ENCODE data around the gene MITF.

MITF gene

DNA sequence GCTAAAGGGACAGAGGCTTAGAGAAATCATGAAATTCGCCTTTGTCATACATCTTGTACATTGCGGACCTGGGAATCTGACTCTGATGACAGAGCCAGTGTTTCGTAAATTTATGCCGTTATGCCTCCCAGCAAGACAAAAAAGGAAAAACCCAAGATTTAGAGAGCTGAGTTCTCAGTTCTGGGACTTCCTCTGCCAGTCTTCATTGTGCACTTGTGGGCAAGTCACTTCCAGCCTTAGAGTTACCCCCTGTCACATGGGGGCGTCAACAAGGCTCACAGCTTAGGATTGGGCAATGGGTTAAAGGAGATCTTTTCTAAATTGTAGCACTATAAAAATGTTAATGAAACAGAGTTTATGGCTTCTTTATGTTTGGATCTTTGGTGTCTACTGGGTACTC, 41.9 kb upstream of the MITF start:
- TF ChIP-seq EZH2 (IDR thresholded peaks at IDR 0.05; ENCODE audit: borderline replicate concordance, low read length) = no peak
- TF ChIP-seq, protein P1, sequence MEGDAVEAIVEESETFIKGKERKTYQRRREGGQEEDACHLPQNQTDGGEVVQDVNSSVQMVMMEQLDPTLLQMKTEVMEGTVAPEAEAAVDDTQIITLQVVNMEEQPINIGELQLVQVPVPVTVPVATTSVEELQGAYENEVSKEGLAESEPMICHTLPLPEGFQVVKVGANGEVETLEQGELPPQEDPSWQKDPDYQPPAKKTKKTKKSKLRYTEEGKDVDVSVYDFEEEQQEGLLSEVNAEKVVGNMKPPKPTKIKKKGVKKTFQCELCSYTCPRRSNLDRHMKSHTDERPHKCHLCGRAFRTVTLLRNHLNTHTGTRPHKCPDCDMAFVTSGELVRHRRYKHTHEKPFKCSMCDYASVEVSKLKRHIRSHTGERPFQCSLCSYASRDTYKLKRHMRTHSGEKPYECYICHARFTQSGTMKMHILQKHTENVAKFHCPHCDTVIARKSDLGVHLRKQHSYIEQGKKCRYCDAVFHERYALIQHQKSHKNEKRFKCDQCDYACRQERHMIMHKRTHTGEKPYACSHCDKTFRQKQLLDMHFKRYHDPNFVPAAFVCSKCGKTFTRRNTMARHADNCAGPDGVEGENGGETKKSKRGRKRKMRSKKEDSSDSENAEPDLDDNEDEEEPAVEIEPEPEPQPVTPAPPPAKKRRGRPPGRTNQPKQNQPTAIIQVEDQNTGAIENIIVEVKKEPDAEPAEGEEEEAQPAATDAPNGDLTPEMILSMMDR (IDR thresholded peaks at IDR 0.05; ENCODE audit: low read length) = no peak
- Histone ChIP-seq H3K9ac (ENCODE audit: low read length) (no peak overlapping the region), H3K27ac (ENCODE audit: low read depth, low read length, poor library complexity, severe bottlenecking) (no peak overlapping the region), H3K79me2 (ENCODE audit: insufficient read depth, low read length) (no peaks in the 10 kb centered on the region), H3K4me3 (ENCODE audit: low read depth, low read length, poor library complexity, severe bottlenecking) (no peak overlapping the region), H3F3A (ENCODE audit: insufficient read depth, low read length) (no peaks in the 10 kb centered on the region), H3K9me2 (ENCODE audit: low read depth, low read length) (no peaks in the 10 kb centered on the region), H3K4me1 (ENCODE audit: insufficient read depth, low read length, severe bottlenecking) (no peaks in the 10 kb centered on the region), H3K4me2 (ENCODE audit: low read length) (no peak overlapping the region), H3K9me3 (ENCODE audit: low read length) (no peaks in the 10 kb centered on the region), H3K27me3 (ENCODE audit: insufficient read depth, low read length) (no peaks in the 10 kb centered on the region), H4K20me1 (ENCODE audit: insufficient read depth, low read length) (no peaks in the 10 kb centered on the region), H2AFZ (ENCODE audit: low read length) (no peak overlapping the region), H3K36me3 (ENCODE audit: insufficient read depth, low read length) (no peaks in the 10 kb centered on the region)

DNA sequence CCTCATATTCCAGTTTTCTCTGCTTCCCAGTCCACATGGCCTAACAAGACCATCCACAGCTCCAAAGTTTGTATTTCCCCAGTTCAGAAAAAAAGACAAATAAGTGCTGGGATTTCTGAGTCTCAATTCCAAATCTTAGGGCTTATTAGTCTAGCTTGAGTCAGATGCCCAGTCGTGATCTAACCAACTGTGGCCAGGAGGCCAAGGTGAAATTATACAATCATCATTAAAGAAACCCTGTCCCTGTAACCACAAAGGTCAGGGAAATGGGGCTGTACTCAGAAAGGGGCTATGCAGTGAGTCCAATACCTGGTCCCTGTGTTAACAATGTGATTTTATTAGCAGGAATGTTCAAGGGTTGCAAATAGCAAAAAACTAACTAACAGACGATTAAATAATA, 40.5 kb upstream of the MITF start:
- Histone ChIP-seq H3K36me3 (ENCODE audit: insufficient read depth, low read length) (no peaks in the 10 kb centered on the region), H3K4me1 (ENCODE audit: insufficient read depth, low read length, severe bottlenecking) (no peaks in the 10 kb centered on the region), H3K4me2 (ENCODE audit: low read length) (no peak overlapping the region), H4K20me1 (ENCODE audit: insufficient read depth, low read length) (no peaks in the 10 kb centered on the region), H3K9ac (ENCODE audit: low read length) (no peak overlapping the region), H3F3A (ENCODE audit: insufficient read depth, low read length) (no peaks in the 10 kb centered on the region), H3K27me3 (ENCODE audit: insufficient read depth, low read length) (no peaks in the 10 kb centered on the region), H3K79me2 (ENCODE audit: insufficient read depth, low read length) (no peaks in the 10 kb centered on the region), H3K27ac (ENCODE audit: low read depth, low read length, poor library complexity, severe bottlenecking) (no peak overlapping the region), H3K4me3 (ENCODE audit: low read depth, low read length, poor library complexity, severe bottlenecking) (no peak overlapping the region), H3K9me2 (ENCODE audit: low read depth, low read length) (no peaks in the 10 kb centered on the region), H3K9me3 (ENCODE audit: low read length) (no peaks in the 10 kb centered on the region), H2AFZ (ENCODE audit: low read length) (no peak overlapping the region)
- TF ChIP-seq, protein P1 (IDR thresholded peaks at IDR 0.05; ENCODE audit: low read length) = no peak
- TF ChIP-seq EZH2 (IDR thresholded peaks at IDR 0.05; ENCODE audit: borderline replicate concordance, low read length) = no peak

DNA sequence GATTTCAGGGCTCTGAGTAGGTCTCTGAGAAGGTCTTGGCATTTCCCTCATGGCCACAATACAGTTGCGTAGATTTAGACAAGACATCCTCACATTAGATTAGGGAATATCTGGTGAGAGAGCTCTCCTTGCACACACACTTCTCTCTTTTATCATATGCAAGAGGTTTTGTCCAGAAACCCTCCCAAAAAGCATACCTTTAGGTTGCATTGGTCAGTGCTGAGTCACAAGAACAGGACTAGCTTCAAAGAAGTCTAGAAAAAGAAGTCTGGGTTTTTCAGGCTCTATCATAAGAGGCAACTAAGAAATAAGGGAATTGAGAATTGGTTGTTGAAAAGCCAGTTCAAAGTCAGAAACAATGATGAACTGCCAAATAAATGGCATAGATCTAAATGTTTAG, 40.1 kb upstream of the MITF start:
- Histone ChIP-seq H3K36me3 (ENCODE audit: insufficient read depth, low read length) (no peaks in the 10 kb centered on the region), H3K27ac (ENCODE audit: low read depth, low read length, poor library complexity, severe bottlenecking) (no peak overlapping the region), H3F3A (ENCODE audit: insufficient read depth, low read length) (no peaks in the 10 kb centered on the region), H3K4me2 (ENCODE audit: low read length) (no peak overlapping the region), H3K79me2 (ENCODE audit: insufficient read depth, low read length) (no peaks in the 10 kb centered on the region), H3K27me3 (ENCODE audit: insufficient read depth, low read length) (no peaks in the 10 kb centered on the region), H3K4me1 (ENCODE audit: insufficient read depth, low read length, severe bottlenecking) (no peaks in the 10 kb centered on the region), H3K9ac (ENCODE audit: low read length) (no peak overlapping the region), H3K4me3 (ENCODE audit: low read depth, low read length, poor library complexity, severe bottlenecking) (no peak overlapping the region), H3K9me3 (ENCODE audit: low read length) (no peaks in the 10 kb centered on the region), H3K9me2 (ENCODE audit: low read depth, low read length) (no peaks in the 10 kb centered on the region), H4K20me1 (ENCODE audit: insufficient read depth, low read length) (no peaks in the 10 kb centered on the region), H2AFZ (ENCODE audit: low read length) (no peak overlapping the region)
- TF ChIP-seq, protein P1 (IDR thresholded peaks at IDR 0.05; ENCODE audit: low read length) = no peak
- no peak for TF ChIP-seq EZH2 (IDR thresholded peaks at IDR 0.05; ENCODE audit: borderline replicate concordance, low read length)

All from OCI-LY1 (cell line).